ENCODE data around the gene BPI. TPM values are rescaled to one million over a fixed set of nuclear protein-coding genes. Genes with fewer than 3 reads are reported as not detected.
A peak's percentile ranks its signal among the peaks of the same experiment; 100 is the strongest.
"Not testable (repeated sequence)": the region's sequence is repeated elsewhere in the genome, so short reads cannot be mapped to it uniquely, and the experiment has no call there.

BPI gene
- total RNA-seq, 1 experiment from 2014 or later, result 1.5 TPM

GRCh38 chr20:38334016-38334415 is 30.1 kb downstream of the BPI start:
- no peak for DNase-seq (ENCODE audit: low read depth)

GRCh38 chr20:38336726-38337125 is 32.8 kb downstream of the BPI start:
- no peak for DNase-seq (ENCODE audit: low read depth)

- peak; percentile 44 for DNase-seq (ENCODE audit: low read depth)
Observed at GRCh38 chr20:38337561-38338140, 33.7 kb downstream of the BPI start.

GRCh38 chr20:38338849-38339520 is 35.0 kb downstream of the BPI start:
- DNase-seq (ENCODE audit: low read depth), result peak; percentile 62

- not testable (repeated sequence) for DNase-seq (ENCODE audit: low read depth)
Observed at GRCh38 chr20:38339521-38339896, 35.6 kb downstream of the BPI start.

- no peak for DNase-seq (ENCODE audit: low read depth)
Observed at GRCh38 chr20:38339997-38340396, 36.0 kb downstream of the BPI start.

GRCh38 chr20:38340693-38341092 is 36.7 kb downstream of the BPI start:
- DNase-seq (ENCODE audit: low read depth), result no peak

- DNase-seq (ENCODE audit: low read depth), result no peak
Observed at GRCh38 chr20:38342216-38342615, 38.3 kb downstream of the BPI start.

GRCh38 chr20:38342713-38343310 is 38.9 kb downstream of the BPI start:
- DNase-seq (ENCODE audit: low read depth), result no peak

- DNase-seq (ENCODE audit: low read depth), result peak; percentile 43
Observed at GRCh38 chr20:38343311-38344106, 39.6 kb downstream of the BPI start.

GRCh38 chr20:38344107-38344701 is 40.2 kb downstream of the BPI start:
- DNase-seq (ENCODE audit: low read depth), result no peak

GRCh38 chr20:38345643-38346042 is 41.7 kb downstream of the BPI start:
- DNase-seq (ENCODE audit: low read depth), result no peak

- DNase-seq (ENCODE audit: low read depth), result no peak
Observed at GRCh38 chr20:38346247-38346651, 42.3 kb downstream of the BPI start, which contains the start of gene LBP. LBP (plus strand) TSS chr20:38346482; CDS start chr20:38346517, 35 bp downstream.

- no peak for DNase-seq (ENCODE audit: low read depth)
Observed at GRCh38 chr20:38346741-38347140, 42.8 kb downstream of the BPI start.

- DNase-seq (ENCODE audit: low read depth), result no peak
Observed at GRCh38 chr20:38349856-38350255, 45.9 kb downstream of the BPI start.

GRCh38 chr20:38350879-38351775 is 47.2 kb downstream of the BPI start:
- DNase-seq (ENCODE audit: low read depth), result no peak

GRCh38 chr20:38353316-38353715 is 49.4 kb downstream of the BPI start:
- peak; percentile 32 for DNase-seq (ENCODE audit: low read depth)

- no peak for DNase-seq (ENCODE audit: low read depth)
Observed at GRCh38 chr20:38354227-38354626, 50.3 kb downstream of the BPI start.

GRCh38 chr20:38355161-38356012 is 51.4 kb downstream of the BPI start:
- DNase-seq (ENCODE audit: low read depth), result peak; percentile 24

GRCh38 chr20:38357653-38358207 is 53.8 kb downstream of the BPI start:
- DNase-seq (ENCODE audit: low read depth), result peak; percentile 98

Data from M059J (cell line).